Limb (tissue), 2 donors: ENCODE results near the gene LAMA2.

ENCODE experiments used
- DNase-seq, 2 donors: peaks; one replicate each; pipeline ENCODE4 v3.0.0-alpha.2; 2016; ENCODE audit errors: extremely low spot score in 2 of 2

Gene LAMA2

DNA sequence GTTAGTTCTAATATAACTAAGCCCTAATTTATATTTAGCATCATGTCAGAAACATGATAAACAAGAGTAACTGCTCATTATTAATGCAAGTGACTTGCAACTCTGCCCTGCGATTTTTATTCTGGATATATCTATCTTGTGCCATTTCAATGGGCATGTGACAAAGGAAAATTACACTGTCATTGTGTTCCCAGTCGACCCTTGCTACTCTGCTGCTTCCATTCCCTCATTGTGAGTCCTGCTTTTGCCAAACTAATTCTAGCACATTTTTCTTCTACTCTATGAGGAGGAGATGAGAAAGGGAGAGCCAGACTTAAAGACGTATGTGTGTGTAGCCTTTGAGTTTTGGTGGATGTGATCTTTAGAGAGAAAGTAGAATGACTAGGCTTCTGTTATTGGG lies 551.2 kb downstream of the LAMA2 start:
- no peak for DNase-seq

- DNase-seq: peak in 1 of 2 donors; percentile 47
These were observed 557.8 kb downstream of the LAMA2 start for GRCh38 chr6:129440691-129441090.

GRCh38 chr6:129444683-129445082 lies 561.7 kb downstream of the LAMA2 start:
- DNase-seq: no peak

DNA sequence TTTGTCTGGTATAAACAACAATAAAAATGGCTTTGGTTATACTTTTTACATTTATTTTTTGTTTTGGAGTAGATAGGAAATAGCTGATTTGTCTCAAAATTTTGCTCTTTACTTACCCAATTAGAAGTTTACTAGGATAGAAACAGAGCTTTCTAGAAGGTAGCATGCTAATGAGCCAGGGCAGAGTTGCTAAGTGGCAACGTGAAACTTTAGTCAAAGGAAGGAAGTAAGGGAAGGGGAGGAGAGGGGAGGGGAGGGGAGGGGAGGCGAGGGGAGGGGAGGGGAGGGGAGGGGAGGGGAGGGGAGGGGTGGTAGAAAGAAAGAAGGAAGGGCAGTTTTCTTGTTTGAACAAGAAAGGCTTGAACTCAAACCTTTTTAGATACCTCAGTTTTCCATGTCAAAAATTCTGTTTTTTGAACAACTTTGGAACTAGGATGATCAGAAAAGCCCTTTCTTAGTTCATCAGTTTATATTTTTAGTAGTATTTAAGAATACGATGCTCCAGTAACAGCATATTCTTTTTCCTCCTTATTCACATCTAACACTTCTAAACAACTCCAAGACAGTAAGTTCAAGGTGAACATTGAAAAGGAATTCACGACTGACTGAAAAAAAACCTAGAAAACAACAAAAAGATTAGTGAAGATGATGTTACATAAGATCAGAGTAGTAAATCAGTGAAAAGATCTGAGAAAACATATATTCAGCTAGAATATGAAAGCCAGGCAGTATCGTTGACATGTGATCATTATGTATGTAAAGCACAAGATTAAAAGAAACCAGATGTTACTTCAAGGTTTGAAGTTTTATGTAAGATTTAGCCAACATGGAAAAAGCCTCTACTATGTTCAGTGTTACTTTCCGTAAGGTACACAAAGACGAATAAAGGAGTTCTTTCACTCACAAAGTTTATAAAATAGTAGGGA lies 563.6 kb downstream of the LAMA2 start:
- peak in 1 of 2 donors; percentile 34 for DNase-seq

GRCh38 chr6:129447198-129447565 lies 564.2 kb downstream of the LAMA2 start:
- no peak for DNase-seq

GRCh38 chr6:129448965-129449364 lies 566.0 kb downstream of the LAMA2 start:
- no peak for DNase-seq

DNA sequence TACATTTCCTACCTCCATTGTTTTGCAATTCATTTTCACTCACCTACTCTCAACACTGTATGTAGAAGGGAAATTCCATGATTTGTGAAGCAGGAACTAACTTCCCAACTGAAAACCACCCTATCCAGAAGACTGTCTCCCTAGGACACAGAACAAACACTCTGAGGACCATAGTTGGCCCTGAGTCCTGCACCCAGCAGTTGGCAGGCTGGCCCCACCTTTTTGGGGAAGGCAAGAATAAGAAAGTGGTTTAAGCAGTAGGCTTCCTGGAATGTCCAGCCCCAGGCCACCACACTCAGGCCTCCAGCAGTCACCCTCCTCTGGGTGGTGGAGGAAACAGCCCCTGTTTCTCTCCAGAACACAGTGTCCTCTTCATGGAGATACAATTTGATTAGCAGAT lies 568.2 kb downstream of the LAMA2 start:
- no peak for DNase-seq

DNA sequence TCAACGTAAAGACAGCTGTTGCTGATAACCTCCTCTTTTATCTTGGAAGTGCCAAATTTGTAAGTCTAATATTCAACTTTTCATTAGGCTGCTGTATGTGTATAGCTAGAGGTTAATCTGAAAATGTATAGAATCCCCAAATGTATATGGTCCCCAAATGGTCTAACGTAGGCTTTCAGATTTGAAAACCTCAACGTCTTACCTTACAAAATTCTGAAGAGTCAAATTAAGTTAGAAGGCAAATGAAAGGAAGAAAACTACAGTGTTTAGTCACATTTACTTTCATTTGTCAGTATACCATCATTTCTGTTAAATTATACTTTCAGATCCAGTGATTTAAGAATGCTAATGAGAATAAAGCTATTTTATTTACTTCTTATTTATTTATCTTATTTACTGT lies 570.1 kb downstream of the LAMA2 start:
- no peak for DNase-seq

DNA sequence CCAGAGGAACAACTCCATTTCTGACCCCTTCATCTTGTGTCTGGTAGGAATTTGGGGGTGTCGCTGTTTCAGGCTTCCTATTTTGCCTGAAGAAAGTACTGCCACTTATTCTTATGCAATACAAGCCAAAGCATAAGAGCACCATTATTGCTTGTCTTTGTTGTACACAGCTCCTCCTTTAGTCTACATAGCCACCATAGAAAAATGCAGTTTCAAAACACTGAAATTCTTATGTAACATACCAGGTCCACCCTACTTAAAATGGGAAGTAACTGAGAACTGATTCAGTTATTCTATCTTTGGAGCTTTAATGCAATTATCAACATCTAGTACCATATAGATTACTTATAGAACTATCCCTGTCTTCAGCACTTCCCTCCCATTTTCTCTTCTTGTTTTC lies 571.5 kb downstream of the LAMA2 start:
- no peak for DNase-seq

DNA sequence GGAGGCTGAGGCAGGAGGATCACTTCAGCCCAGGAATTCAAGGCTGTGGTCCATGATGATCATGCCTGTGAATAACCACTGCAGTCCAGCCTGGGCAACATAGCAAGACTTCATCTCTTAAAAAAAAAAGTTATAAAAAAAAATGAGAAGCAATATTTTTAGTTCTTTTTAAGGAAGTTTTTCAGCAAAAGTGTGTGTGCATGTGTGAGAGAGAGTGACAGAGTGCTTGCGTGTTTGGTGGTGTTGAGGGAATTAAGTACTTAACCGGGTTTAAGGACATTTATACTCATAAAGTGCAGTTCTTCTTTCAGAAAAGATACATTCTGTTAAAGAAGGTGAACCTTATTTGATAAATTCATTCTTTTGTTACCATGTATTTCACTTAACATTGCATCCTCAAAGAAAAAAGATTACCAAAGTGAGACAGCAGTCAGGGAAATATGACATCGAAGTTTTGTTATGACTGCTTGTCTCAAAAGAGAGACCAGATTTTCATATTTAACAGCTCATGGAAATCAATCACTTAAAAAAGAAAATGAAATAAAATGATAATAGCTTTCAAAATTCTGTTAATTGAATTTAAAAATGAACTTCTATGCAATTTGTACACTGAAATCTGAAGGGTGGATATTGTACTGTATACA lies 572.3 kb downstream of the LAMA2 start:
- no peak for DNase-seq

- DNase-seq: no peak
These were observed 577.3 kb downstream of the LAMA2 start for GRCh38 chr6:129460221-129460620.

DNA sequence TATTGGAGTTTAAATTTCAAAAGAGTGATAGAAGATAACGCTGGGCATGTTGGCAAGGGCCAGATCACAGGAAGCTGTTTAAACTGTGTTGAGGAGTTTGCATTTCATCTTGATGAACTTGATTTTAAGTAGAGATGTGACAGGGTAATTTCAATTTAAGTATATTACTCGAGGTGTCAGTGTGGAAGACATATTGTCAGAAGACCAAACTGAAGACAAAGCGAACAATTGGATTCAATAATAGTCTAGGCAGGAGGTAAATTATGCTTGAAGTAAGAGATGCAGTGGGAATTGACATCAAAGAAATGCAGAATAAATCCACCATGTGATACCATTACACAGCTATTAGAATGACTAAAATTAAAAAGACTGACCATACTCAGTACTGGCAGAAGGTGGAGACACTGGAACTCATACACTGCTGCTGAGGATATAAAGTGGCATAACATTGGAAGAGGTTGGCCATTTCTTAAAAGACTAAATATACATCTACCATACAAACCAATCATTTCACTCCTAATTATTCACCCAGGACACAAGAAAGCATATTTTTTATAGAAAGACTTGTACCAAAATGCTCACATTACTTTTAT lies 586.2 kb downstream of the LAMA2 start:
- DNase-seq: no peak

DNA sequence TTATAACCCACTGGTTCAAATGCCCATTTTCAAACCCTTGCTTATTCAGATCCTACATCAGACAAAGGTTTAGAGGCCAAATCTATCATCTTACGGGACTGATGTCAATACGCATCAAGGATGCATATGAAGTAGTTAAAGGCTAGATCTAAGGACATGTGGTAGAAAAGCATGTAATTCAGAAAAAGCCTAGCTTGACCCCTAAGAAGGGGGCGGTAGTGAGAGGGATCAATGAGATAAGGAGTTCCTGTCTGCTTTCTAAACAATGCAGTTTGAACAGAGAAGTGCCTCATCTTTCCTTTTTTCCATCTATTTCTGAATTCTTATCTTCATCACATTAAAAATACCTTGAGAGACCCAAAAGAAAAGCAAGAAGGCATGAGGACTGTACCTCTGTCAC lies 589.3 kb downstream of the LAMA2 start:
- no peak for DNase-seq

GRCh38 chr6:129473546-129473945 lies 590.6 kb downstream of the LAMA2 start:
- no peak for DNase-seq

DNA sequence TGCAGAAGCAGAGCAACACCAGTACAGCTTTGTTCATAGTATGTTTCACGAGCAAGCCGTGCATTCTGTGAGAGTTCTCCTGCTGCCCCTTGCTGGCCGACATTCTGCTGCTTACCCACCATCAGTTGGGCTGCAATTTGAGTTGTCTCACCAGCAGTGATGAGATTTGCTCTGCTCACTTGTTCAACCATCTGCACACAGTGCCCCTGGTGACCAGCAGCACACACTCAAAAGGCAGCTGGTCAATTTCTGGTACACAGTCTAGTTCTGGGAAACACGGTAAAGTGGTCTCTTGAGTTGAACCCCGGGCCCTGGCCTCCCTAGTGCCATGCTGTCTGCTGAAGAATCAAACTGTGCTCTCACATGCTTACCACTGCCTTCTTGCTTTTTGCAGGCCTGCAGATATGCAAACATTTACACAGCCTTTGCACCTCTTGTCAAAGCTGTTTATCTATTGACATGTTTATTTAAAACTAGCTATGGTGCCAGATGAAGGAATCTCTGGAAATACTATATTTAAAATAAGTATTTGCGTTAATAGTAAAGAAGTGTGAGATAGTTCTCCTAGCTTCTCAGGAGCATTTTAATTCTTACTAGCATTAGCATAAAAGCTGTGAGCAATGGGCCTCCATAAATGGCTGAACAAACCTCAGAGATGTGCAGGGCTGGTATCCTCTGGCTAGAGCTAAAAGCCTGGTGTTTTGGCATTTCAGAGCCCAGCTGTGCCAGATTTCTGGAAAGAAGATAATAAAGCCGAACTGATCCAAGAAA lies 592.7 kb downstream of the LAMA2 start:
- peak; percentile 14 to 44 for DNase-seq

DNA sequence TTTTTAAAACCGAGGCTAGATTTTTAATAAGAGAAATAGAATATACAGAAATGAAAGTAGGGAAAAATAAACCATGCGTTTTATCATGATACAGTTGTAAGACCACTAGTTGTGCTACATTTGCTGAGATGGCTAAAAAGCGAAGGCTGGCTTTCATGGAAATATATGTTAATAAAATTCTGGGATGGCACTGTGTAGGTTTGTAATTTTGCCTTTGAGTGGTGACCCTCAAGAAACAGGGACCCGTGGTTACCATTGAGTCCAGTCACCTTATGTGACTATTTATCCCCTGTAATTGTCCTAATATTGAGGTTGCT lies 593.3 kb downstream of the LAMA2 start:
- DNase-seq: no peak

DNA sequence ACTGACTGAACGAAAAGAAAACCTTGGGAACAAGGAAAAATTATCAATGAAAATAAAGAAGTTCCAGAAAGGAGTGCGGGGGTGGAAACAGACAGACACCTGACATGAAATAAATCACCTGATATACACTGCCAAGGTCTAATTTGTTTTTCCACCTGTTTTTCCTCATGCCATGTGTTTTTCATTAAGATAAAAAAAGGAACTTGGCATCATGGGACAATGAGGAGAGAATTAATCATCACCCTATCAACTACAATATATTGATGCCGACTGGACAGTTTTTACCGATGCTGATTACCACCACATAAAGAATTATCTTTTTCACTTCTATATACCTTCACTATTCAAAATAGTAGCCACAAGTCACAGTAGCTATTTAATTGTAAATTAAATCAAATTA lies 593.9 kb downstream of the LAMA2 start:
- no peak for DNase-seq

- DNase-seq: no peak
These were observed 595.4 kb downstream of the LAMA2 start for GRCh38 chr6:129478379-129478778.

GRCh38 chr6:129481706-129482105 lies 598.8 kb downstream of the LAMA2 start:
- no peak for DNase-seq

DNA sequence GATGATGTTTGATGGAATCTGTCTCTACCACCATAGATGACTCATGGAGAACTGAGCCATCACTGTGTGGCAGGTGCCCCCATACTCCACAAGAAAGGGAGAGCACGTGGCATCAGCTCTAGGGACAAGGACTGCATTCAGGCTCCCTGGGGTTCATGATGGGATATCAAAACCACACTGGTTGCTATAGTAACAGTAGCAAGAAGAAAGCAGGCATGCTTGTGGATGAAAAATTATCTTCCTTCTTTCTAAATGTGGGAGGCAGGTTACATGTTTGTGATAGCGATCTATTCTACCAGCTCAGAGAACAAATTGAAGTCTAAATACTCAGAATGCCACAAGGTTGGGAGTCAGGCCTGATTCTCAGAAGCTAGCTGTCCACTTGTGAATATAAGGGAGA lies 602.8 kb downstream of the LAMA2 start:
- DNase-seq: no peak

GRCh38 chr6:129486327-129486726 lies 603.4 kb downstream of the LAMA2 start:
- DNase-seq: no peak

DNA sequence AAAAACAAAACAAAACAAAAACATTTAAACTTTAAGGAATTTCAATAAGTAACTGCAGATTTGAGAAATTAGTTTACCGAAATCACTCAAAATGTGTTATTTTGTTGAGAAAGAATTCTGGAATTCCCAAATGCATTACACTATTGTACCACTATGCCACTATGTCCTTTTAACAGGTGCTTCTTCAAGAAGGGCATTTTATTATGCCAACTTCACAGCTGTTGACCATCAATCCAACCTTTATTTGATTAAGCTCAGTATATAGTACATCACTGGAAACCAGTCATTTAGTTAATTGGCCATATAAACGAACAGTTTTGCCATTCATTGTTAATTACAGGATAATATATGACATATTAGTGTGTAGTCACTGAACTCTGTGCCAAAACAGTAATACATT lies 605.4 kb downstream of the LAMA2 start:
- DNase-seq: no peak
